ENCODE results near the gene LMNTD2. TPM values are rescaled to one million over a fixed set of nuclear protein-coding genes. Genes with fewer than 3 reads are reported as not detected.
A peak's percentile ranks its signal among the peaks of the same experiment; 100 is the strongest.

The LMNTD2 gene
- total RNA-seq, 1 experiment from 2014 or later = 1.4 TPM

- no peak overlapping the region for H3K9ac ChIP-seq (ENCODE audit: low read length)
- no peak for ATAC-seq
- no peak overlapping the region for H2AFZ ChIP-seq (ENCODE audit: low read length)
- no peak for TF ChIP-seq CTCF (conservative IDR thresholded peaks at IDR 0.05; ENCODE audit: low read depth, low read length)
- TF ChIP-seq EZH2phosphoT487 (IDR thresholded peaks at IDR 0.05; ENCODE audit: borderline replicate concordance, low read length) = no peak
- TF ChIP-seq EZH2 (IDR thresholded peaks at IDR 0.05; ENCODE audit: low read length, unreplicated experiment) = no peak
- H3K4me1 ChIP-seq (ENCODE audit: insufficient read depth, low read length) = peaks cover 19% of the 10 kb centered on the region
- H4K20me1 ChIP-seq (ENCODE audit: low read length) = peaks cover 15% of the 10 kb centered on the region
- H3K79me2 ChIP-seq (ENCODE audit: low read length) = peaks cover 29% of the 10 kb centered on the region
- H3K9me3 ChIP-seq (ENCODE audit: low read length) = no peaks in the 10 kb centered on the region
- intact Hi-C loops (cut with micrococcal nuclease) = no loop called here
- no peaks in the 10 kb centered on the region for H3K9me2 ChIP-seq (replicated peaks; ENCODE audit: low read length)
- no TSS peak for BruUV-seq (replicated peaks)
- no peak for DNase-seq
- ChIA-PET POLR2A (ENCODE audit: unreplicated experiment) (no interaction called here), CTCF (no interaction called here)
- no peaks in the 10 kb centered on the region for H3K36me3 ChIP-seq (ENCODE audit: low read depth, low read length)
- no peak overlapping the region for H3K4me3 ChIP-seq (ENCODE audit: low read length)
- no peaks in the 10 kb centered on the region for H3K27me3 ChIP-seq (ENCODE audit: low read length)
- H3F3A ChIP-seq (ENCODE audit: low read length, unreplicated experiment) = no peaks in the 10 kb centered on the region
- no peak overlapping the region for H3K27ac ChIP-seq (ENCODE audit: low read length)
- no peak overlapping the region for H3K4me2 ChIP-seq (ENCODE audit: low read length)
These were observed 12.7 kb upstream of the LMNTD2 start for GRCh38 chr11:573146-573759.

- peaks cover 28% of the 10 kb centered on the region for H3K79me2 ChIP-seq (ENCODE audit: low read length)
- TF ChIP-seq CTCF (conservative IDR thresholded peaks at IDR 0.05; ENCODE audit: low read depth, low read length) (no peak), EZH2 (IDR thresholded peaks at IDR 0.05; ENCODE audit: low read length, unreplicated experiment) (no peak), EZH2phosphoT487 (IDR thresholded peaks at IDR 0.05; ENCODE audit: borderline replicate concordance, low read length) (no peak)
- H4K20me1 ChIP-seq (ENCODE audit: low read length) = peaks cover 5% of the 10 kb centered on the region; the same call in 1 of the 2 replicates
- H3K27ac ChIP-seq (ENCODE audit: low read length) = no peak overlapping the region
- ChIA-PET CTCF (no interaction called here), POLR2A (ENCODE audit: unreplicated experiment) (no interaction called here)
- peaks cover 18% of the 10 kb centered on the region; the same call in 1 of the 2 replicates for H3K4me1 ChIP-seq (ENCODE audit: insufficient read depth, low read length)
- BruUV-seq (replicated peaks) = no TSS peak
- no peaks in the 10 kb centered on the region for H3K27me3 ChIP-seq (ENCODE audit: low read length)
- no peak overlapping the region for H3K4me2 ChIP-seq (ENCODE audit: low read length)
- DNase-seq (no peak), ATAC-seq (no peak)
- no peaks in the 10 kb centered on the region for H3F3A ChIP-seq (ENCODE audit: low read length, unreplicated experiment)
- no peaks in the 10 kb centered on the region for H3K36me3 ChIP-seq (ENCODE audit: low read depth, low read length)
- no peaks in the 10 kb centered on the region for H3K9me2 ChIP-seq (replicated peaks; ENCODE audit: low read length)
- intact Hi-C loops (cut with micrococcal nuclease) = no loop called here
- no peaks in the 10 kb centered on the region for H3K9me3 ChIP-seq (ENCODE audit: low read length)
- H2AFZ ChIP-seq (ENCODE audit: low read length) = no peak overlapping the region
- H3K4me3 ChIP-seq (ENCODE audit: low read length) = no peak overlapping the region
- no peak overlapping the region for H3K9ac ChIP-seq (ENCODE audit: low read length)
These were observed 11.3 kb upstream of the LMNTD2 start for GRCh38 chr11:571802-572185.

GRCh38 chr11:569158-569885, 8.8 kb upstream of the LMNTD2 start:
- H3K27me3 ChIP-seq (ENCODE audit: low read length) = no peaks in the 10 kb centered on the region
- H3K9me3 ChIP-seq (ENCODE audit: low read length) = no peaks in the 10 kb centered on the region
- ATAC-seq (no peak), DNase-seq (no peak)
- BruUV-seq (replicated peaks) = TSS peak; percentile 80
- H3K9ac ChIP-seq (ENCODE audit: low read length) = peak overlapping the region; percentile 70
- TF ChIP-seq EZH2phosphoT487 (IDR thresholded peaks at IDR 0.05; ENCODE audit: borderline replicate concordance, low read length) (no peak), CTCF (conservative IDR thresholded peaks at IDR 0.05; ENCODE audit: low read depth, low read length) (no peak), EZH2 (IDR thresholded peaks at IDR 0.05; ENCODE audit: low read length, unreplicated experiment) (no peak)
- H3K36me3 ChIP-seq (ENCODE audit: low read depth, low read length) = no peaks in the 10 kb centered on the region
- no peak overlapping the region for H3K27ac ChIP-seq (ENCODE audit: low read length)
- H3K9me2 ChIP-seq (replicated peaks; ENCODE audit: low read length) = no peaks in the 10 kb centered on the region
- peaks cover 16% of the 10 kb centered on the region; the same call in 1 of the 2 replicates for H3K4me1 ChIP-seq (ENCODE audit: insufficient read depth, low read length)
- peak overlapping the region; percentile 53; the same call in 1 of the 2 replicates for H2AFZ ChIP-seq (ENCODE audit: low read length)
- CTCF ChIA-PET = no interaction called here
- peak overlapping the region; percentile 70 for H3K4me3 ChIP-seq (ENCODE audit: low read length)
- H3K4me2 ChIP-seq (ENCODE audit: low read length) = peak overlapping the region; percentile 88
- intact Hi-C loops (cut with micrococcal nuclease) = loop anchor here (10.0 kb wide), 1 partner anchor 45 kb away; the partner anchor contains the start of gene IRF7
- no peaks in the 10 kb centered on the region for H3F3A ChIP-seq (ENCODE audit: low read length, unreplicated experiment)
- 0 out of 2 replicates have a peak, but pooled peaks cover 5% of the 10 kb centered on the region for H4K20me1 ChIP-seq (ENCODE audit: low read length)
- POLR2A ChIA-PET (ENCODE audit: unreplicated experiment) = no interaction called here
- peaks cover 26% of the 10 kb centered on the region for H3K79me2 ChIP-seq (ENCODE audit: low read length)
